LNCAP (cell line): ENCODE data around the gene WDR43.

Source experiments
- TF ChIP-seq, protein P1 (sequence below): fragments of 450-650 bp; IDR thresholded peaks from 2 replicates; pipeline ENCODE4 v1.5.1; 2017; ENCODE audit warnings: mild to moderate bottlenecking

The WDR43 gene

GRCh38 chr2:28990445-28990844 is 96.0 kb downstream of the WDR43 start:
- TF ChIP-seq, protein P1, sequence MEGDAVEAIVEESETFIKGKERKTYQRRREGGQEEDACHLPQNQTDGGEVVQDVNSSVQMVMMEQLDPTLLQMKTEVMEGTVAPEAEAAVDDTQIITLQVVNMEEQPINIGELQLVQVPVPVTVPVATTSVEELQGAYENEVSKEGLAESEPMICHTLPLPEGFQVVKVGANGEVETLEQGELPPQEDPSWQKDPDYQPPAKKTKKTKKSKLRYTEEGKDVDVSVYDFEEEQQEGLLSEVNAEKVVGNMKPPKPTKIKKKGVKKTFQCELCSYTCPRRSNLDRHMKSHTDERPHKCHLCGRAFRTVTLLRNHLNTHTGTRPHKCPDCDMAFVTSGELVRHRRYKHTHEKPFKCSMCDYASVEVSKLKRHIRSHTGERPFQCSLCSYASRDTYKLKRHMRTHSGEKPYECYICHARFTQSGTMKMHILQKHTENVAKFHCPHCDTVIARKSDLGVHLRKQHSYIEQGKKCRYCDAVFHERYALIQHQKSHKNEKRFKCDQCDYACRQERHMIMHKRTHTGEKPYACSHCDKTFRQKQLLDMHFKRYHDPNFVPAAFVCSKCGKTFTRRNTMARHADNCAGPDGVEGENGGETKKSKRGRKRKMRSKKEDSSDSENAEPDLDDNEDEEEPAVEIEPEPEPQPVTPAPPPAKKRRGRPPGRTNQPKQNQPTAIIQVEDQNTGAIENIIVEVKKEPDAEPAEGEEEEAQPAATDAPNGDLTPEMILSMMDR: no peak

DNA sequence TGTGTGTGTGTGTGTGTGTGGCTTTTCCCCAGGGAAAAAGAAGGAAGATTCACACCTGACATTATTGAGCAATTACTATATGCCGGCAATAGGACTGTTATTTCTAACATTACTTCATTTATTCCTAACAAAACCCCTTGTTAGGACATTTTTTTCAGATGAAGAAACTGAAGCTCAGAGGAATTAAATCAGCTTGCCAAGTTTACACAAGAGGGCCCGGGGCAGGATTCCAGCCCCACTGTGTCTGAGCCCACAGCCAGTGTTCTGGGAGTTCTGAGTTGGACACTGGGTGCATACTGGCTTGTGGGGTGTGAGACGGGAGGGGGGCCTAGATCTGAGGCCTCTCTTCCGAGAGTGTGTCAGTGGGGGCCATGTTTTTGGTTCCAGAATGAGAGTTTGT is 96.6 kb downstream of the WDR43 start:
- TF ChIP-seq, protein P1: no peak

DNA sequence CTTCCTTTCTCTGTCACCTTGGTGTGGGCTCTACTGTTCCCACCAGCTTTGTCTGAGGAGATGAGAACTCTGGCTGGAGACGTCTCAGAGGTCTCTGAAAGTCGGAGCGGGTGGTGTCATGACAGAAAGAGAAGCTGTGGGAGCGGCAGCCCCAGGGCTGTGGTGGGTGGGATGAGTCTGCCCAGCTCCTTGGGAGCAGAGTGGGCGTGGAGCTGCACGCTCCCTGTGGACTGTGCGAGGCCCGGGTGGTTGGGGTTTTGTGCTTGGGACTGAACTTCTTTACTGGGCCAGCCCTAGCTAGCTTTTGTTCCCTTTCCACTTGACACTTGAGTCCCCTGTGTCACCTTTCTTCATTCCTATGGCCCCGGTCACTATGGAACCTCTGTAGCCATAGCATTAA is 97.0 kb downstream of the WDR43 start:
- TF ChIP-seq, protein P1: no peak

- TF ChIP-seq, protein P1: no peak
These were observed 98.9 kb downstream of the WDR43 start for GRCh38 chr2:28993206-28993960.

DNA sequence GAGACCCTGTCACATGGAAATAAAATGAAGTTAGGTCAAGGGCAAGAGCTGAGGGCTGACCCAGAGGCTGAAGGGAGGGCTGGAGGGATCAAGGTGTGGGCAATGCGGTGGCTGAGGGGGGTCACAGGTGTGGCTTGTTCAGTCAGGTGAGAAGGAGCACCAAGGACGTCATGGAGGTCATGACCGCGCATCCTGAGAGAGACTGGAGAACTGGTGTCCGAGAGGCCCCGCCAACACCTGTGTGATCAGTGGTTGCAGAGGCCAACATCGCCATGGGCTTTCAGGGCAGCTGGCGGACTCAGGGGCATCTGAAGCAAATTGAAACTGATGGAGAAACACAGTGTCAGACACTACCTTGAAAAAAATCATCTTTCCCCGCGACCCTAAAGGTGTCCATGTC is 99.6 kb downstream of the WDR43 start:
- TF ChIP-seq, protein P1: no peak

DNA sequence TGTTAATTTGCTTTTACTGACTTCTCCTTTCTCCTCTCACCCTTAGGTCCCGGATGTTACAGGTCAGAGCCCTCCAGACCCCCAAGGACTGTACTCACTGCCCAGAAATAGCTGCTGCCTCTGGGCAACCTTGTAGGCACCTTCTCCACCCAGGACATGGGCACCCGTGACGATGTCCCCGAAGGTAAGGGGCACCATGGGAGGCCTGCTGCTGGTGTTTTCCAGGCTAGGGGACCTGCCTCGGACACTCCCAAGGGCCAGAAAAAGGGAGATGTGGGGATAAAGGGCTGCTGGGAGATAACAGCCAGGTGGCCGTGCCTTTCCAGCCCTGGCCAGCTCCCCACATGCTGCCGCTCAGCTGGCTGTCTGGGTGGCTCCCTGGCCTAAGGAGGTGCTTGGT is 100.2 kb downstream of the WDR43 start:
- TF ChIP-seq, protein P1: no peak

DNA sequence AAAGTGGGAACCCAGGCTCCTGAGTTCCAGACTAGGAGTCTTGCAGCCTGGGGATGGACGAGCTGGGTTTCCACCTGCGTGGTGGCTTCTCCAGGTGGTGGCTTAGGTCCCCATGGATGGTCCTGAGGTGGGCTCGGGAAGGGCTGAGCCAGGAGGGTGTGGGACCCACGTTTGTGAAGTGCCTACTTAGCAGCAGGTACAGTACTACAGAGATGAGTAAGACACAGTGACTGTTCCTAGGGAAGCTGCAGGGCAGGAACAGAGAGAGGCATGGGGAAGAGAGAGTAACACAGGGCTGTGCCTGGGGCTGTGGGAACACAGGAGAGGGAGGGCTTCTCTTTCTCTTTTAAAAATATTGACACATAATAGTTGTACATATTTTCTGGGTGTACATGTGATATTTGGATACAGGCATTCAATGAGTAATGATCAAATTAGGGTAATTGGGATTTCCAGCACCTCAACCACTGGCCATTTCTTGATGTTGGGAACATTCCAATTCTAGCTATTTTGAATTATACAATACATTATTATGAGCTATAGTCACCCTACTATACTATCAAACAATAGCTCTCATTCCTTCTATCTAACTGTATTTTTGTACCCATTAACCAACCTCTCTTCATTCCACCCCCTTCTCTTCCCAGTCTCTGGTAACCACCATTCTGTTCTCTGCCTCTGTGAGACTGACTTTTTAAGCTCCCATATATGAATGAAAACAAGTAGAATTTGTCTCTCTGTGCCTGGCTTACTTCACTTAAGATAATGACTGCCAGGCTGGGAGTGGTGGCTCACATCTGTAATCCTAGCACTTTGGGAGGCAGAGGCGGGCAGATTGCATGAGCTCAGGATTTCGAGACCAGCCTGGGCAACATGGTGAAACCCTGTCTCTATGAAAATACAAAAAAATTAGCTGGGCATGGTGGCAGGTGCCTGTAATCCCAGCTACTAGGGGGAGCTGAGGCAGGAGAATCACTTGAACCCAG is 101.6 kb downstream of the WDR43 start:
- TF ChIP-seq, protein P1: no peak
